Stomach (tissue), 4 donors: ENCODE results near the gene KCNJ16.

Experiments used
- EP300 ChIP-seq: sonication (generic); formaldehyde crosslinking; IDR thresholded peaks from one replicate; pipeline ENCODE4 v1.6.1; 2017; ENCODE audit warnings: antibody characterized with exemption
- POLR2A ChIP-seq, 4 donors: fragments of 450-650 bp; IDR thresholded peaks; one replicate each; pipeline ENCODE4 v1.6.1; 2016; ENCODE audit warnings: antibody characterized with exemption in 4 of 4, control low read depth in 2 of 4, mild to moderate bottlenecking in 1 of 4, moderate library complexity in 1 of 4
- POLR2AphosphoS5 ChIP-seq, 3 donors: sonication (generic); formaldehyde crosslinking; IDR thresholded peaks; one replicate each; pipeline ENCODE4 v1.6.1; 2016; ENCODE audit warnings: antibody characterized with exemption in 3 of 3
- TF ChIP-seq, protein P1 (sequence below), 7 experiments: fragments of 450-650 bp in 4 of 7; fragments of 200-600 bp in 3 of 7; sonication (generic) in 3 of 7; IDR thresholded peaks; one replicate each; pipeline ENCODE4 v1.5.1; 2016 to 2019; ENCODE audit warnings: antibody characterized with exemption in 7 of 7, control low read depth in 2 of 7, mild to moderate bottlenecking in 1 of 7

DNA sequence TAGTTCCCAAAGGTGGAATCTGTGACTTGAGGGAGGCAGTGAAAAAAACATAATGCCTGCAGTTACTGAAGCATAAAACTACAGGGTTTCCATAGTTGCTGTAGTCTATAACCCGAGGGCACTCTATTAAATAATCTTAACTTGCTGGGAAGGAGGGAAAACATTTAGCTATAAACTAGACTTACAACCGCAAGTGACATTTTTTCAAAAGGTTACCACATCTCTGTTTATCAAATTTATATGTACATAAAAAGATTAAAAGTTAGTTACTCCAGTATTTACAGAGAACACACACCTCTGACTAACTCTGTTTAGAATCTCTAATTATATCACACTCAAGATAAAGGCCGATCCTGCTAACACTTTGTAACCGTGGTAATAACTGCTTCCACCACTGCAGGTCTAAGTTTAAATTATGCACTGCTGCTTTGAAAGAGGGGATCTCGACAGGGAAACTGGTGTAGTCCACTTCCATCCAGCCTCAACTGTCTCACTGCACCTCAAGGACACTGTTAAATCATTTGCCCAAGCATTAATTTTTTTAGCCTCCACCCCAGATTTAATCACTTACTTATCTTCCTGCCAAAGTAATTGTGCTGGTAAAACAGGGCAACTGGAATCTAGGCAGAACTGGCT is 14.6 kb downstream of the KCNJ16 start:
- TF ChIP-seq, protein P1, sequence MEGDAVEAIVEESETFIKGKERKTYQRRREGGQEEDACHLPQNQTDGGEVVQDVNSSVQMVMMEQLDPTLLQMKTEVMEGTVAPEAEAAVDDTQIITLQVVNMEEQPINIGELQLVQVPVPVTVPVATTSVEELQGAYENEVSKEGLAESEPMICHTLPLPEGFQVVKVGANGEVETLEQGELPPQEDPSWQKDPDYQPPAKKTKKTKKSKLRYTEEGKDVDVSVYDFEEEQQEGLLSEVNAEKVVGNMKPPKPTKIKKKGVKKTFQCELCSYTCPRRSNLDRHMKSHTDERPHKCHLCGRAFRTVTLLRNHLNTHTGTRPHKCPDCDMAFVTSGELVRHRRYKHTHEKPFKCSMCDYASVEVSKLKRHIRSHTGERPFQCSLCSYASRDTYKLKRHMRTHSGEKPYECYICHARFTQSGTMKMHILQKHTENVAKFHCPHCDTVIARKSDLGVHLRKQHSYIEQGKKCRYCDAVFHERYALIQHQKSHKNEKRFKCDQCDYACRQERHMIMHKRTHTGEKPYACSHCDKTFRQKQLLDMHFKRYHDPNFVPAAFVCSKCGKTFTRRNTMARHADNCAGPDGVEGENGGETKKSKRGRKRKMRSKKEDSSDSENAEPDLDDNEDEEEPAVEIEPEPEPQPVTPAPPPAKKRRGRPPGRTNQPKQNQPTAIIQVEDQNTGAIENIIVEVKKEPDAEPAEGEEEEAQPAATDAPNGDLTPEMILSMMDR (IDR thresholded peaks at IDR 0.05) = no peak
- no peak for TF ChIP-seq POLR2A (IDR thresholded peaks at IDR 0.05)
- no peak for TF ChIP-seq EP300
- peak in 2 of 3 donors; percentile 18 to 56 for TF ChIP-seq POLR2AphosphoS5 (IDR thresholded peaks at IDR 0.05)
